SH-SY5Y (cell line): ENCODE measurements around the gene RHBDF1.

Experiments
- GATA2 ChIP-seq: IDR thresholded peaks from 2 replicates; pipeline ENCODE4 v1.6.1; 2011; ENCODE audit warnings: mild to moderate bottlenecking, low read depth, low read length
- GATA3 ChIP-seq: IDR thresholded peaks from 2 replicates; pipeline ENCODE4 v1.6.1; 2011; ENCODE audit warnings: low read depth, mild to moderate bottlenecking, low read length, moderate library complexity

RHBDF1 gene

GRCh38 chr16:45454-45853 is 27.0 kb downstream of the RHBDF1 start:
- TF ChIP-seq GATA2 (no peak), GATA3 (no peak)

- TF ChIP-seq GATA3 (no peak), GATA2 (no peak)
Measured at GRCh38 chr16:44655-45054, 27.8 kb downstream of the RHBDF1 start.

- TF ChIP-seq GATA3: no peak
- no peak for TF ChIP-seq GATA2
Measured at GRCh38 chr16:43294-43693, 29.1 kb downstream of the RHBDF1 start.

GRCh38 chr16:42691-43090 is 29.7 kb downstream of the RHBDF1 start:
- TF ChIP-seq GATA3 (no peak), GATA2 (no peak)

GRCh38 chr16:42069-42457 is 30.4 kb downstream of the RHBDF1 start:
- TF ChIP-seq GATA2 (no peak), GATA3 (no peak)

GRCh38 chr16:41439-42068 is 30.9 kb downstream of the RHBDF1 start:
- TF ChIP-seq GATA2 (no peak), GATA3 (no peak)

- TF ChIP-seq GATA3 (no peak), GATA2 (no peak)
Measured at GRCh38 chr16:38941-39892, 33.2 kb downstream of the RHBDF1 start.

- no peak for TF ChIP-seq GATA3
- no peak for TF ChIP-seq GATA2
Measured at GRCh38 chr16:37511-37910, 34.9 kb downstream of the RHBDF1 start.

GRCh38 chr16:36336-36984 is 36.0 kb downstream of the RHBDF1 start:
- TF ChIP-seq GATA3 (no peak), GATA2 (no peak)

GRCh38 chr16:35678-36305 is 36.6 kb downstream of the RHBDF1 start:
- TF ChIP-seq GATA2 (no peak), GATA3 (no peak)

GRCh38 chr16:35011-35677 is 37.3 kb downstream of the RHBDF1 start:
- TF ChIP-seq GATA3: no peak
- no peak for TF ChIP-seq GATA2

- TF ChIP-seq GATA2: no peak
- no peak for TF ChIP-seq GATA3
Measured at GRCh38 chr16:34648-34987, 37.8 kb downstream of the RHBDF1 start.

GRCh38 chr16:33877-34647 is 38.4 kb downstream of the RHBDF1 start:
- no peak for TF ChIP-seq GATA3
- no peak for TF ChIP-seq GATA2
